Measurements from ENCODE around the gene TRPV6.

- TF ChIP-seq EZH2 (IDR thresholded peaks at IDR 0.05; ENCODE audit: low read length) (no peak), CTCF (optimal IDR thresholded peaks at IDR 0.05 in 1 of 3, IDR thresholded peaks at IDR 0.05 in 1 of 3, conservative IDR thresholded peaks at IDR 0.05 in 1 of 3; ENCODE audit: extremely low read depth in 1 of 3, insufficient read depth in 2 of 3, low read length in 3 of 3) (no peak)
Observed at GRCh38 chr7:142869434-142869833, 16.1 kb downstream of the TRPV6 start.
